HCT116 (cell line): ENCODE measurements around the gene NLN.

ENCODE experiments used
- CEBPB ChIP-seq: IDR thresholded peaks from 2 replicates; pipeline ENCODE4 v1.6.1; 2012; ENCODE audit warnings: low read depth
- CTCF ChIP-seq, 3 experiments: fragments of 200-600 bp in 1 of 3; sonication (generic) in 1 of 3; IDR thresholded peaks in 2 of 3; conservative IDR thresholded peaks in 1 of 3; 2 replicates each; pipeline ENCODE4 v1.5.1; 2012 to 2017; ENCODE audit warnings: low read depth in 2 of 3, low read length in 2 of 3, antibody characterized with exemption in 1 of 3, borderline replicate concordance in 1 of 3, control low read depth in 1 of 3, mild to moderate bottlenecking in 1 of 3, mixed read lengths in 1 of 3, mixed run types in 1 of 3, moderate library complexity in 1 of 3; ENCODE audit not compliant: insufficient read depth in 1 of 3
- EZH2 ChIP-seq: fragments of 200-600 bp; sonication (generic); IDR thresholded peaks from 2 replicates; pipeline ENCODE4 v1.6.1; 2017; ENCODE audit warnings: antibody characterized with exemption, mixed run types
- EZH2phosphoT487 ChIP-seq: fragments of 200-600 bp; IDR thresholded peaks from 2 replicates; pipeline ENCODE4 v1.6.1; 2018; ENCODE audit warnings: antibody characterized with exemption, borderline replicate concordance
- REST ChIP-seq: IDR thresholded peaks from 2 replicates; pipeline ENCODE4 v1.6.1; 2012; ENCODE audit warnings: low read depth
- ZBTB33 ChIP-seq: IDR thresholded peaks from 2 replicates; pipeline ENCODE4 v1.6.1; 2011; ENCODE audit warnings: mild to moderate bottlenecking, low read length, moderate library complexity; ENCODE audit not compliant: insufficient replicate concordance; ENCODE audit errors: extremely low read depth

DNA sequence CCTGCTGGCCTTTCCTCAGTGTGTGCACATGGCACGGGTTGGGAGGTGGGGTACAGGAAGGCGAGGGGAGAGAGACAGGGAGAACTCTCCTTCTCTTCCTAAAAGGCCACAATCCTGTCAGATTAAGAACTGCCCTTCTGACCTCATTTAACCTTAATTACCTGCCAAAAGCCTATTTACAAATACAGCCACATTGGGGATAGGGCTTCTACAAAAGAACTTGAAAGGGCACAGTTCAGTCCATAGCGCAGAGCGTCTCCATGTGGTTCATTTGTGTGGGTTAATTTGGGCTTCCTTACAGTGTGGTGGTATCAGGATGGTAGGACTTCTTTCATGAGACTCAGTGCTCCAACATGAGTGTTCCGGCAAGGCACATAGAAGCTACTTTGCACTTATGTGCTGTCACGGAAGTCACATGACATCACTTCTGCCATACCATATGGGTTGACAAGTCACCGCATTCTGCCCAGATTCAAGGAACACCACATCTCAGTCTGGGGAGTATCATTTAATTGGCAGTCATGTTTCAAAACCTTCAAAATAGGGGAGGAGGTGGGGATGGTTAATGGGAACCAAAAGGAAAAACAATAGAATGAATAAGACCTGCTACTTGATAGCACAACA, 46.8 kb downstream of the NLN start:
- TF ChIP-seq CTCF (IDR thresholded peaks at IDR 0.05 in 2 of 3, conservative IDR thresholded peaks at IDR 0.05 in 1 of 3; ENCODE audit: borderline replicate concordance in 1 of 3, insufficient read depth in 1 of 3, low read depth in 2 of 3, low read length in 2 of 3) = no peak
- TF ChIP-seq ZBTB33 = no peak
- TF ChIP-seq EZH2phosphoT487 = no peak
- TF ChIP-seq CEBPB = no peak
- no peak for TF ChIP-seq REST
- TF ChIP-seq EZH2 = no peak
